Psoas muscle (tissue), 8 donors: ENCODE results near the gene VKORC1. TPM values are rescaled to one million over a fixed set of nuclear protein-coding genes. Genes with fewer than 3 reads are reported as not detected.

Source experiments
- ATAC-seq, 4 donors: fragments of 200-7000 bp; cut with Tn5 transposase; one replicate each; pipeline ENCODE4 v1.9.1; 2020; ENCODE audit warnings: moderate library complexity in 3 of 4, mild to moderate bottlenecking in 2 of 4
- DNase-seq, 2 donors: peaks; one replicate each; pipeline ENCODE4 v3.0.0-alpha.2; 2020
- H3K27ac ChIP-seq: fragments of 200-600 bp; one replicate; pipeline ENCODE4 v1.8.0; 2022
- H3K27me3 ChIP-seq, 3 donors: fragments of 200-600 bp in 1 of 3; one replicate each; pipeline versions ENCODE4 v1.6.1 to v1.8.0; 2013 to 2022; ENCODE audit warnings: low read length in 2 of 3, mild to moderate bottlenecking in 2 of 3, moderate library complexity in 1 of 3; ENCODE audit not compliant: insufficient read depth in 3 of 3
- H3K36me3 ChIP-seq, 2 donors: fragments of 200-600 bp in 1 of 2; one replicate each; pipeline versions ENCODE4 v1.6.1 to v1.8.0; 2013 to 2022; ENCODE audit warnings: low read depth in 1 of 2, mild to moderate bottlenecking in 1 of 2, moderate library complexity in 1 of 2; ENCODE audit not compliant: insufficient read depth in 1 of 2
- H3K4me1 ChIP-seq: fragments of 200-600 bp; one replicate; pipeline ENCODE4 v1.8.0; 2022
- H3K4me3 ChIP-seq: fragments of 200-600 bp; one replicate; pipeline ENCODE4 v1.8.0; 2022; ENCODE audit warnings: mild to moderate bottlenecking
- H3K9me3 ChIP-seq: fragments of 200-600 bp; one replicate; pipeline ENCODE4 v1.8.0; 2022
- WGBS, 3 donors: extraction: QIAGEN DNeasy Blood & Tissue Kit; methylation state at CpG; one replicate each; pipeline versions ENCODE4 v1.1.6 to v1.1.7; 2013; 5-methylcytosine and 5-hydroxymethylcytosine counted together
- intact Hi-C, 2 donors: fragments of 100-400 bp; cut with DNase I; formaldehyde crosslinking; loops; one replicate each; pipeline versions ENCODE4 v1.11.0 to v1.14.2; 2022
- polyA plus RNA-seq, 3 donors: library from polyadenylated mRNA; stranded (reverse); fragments of 200-250 nt; gene quantifications; one replicate each; pipeline ENCODE4 v1.2.3, GENCODE V29; 2013
- total RNA-seq, 4 donors: library from RNA; stranded (reverse); fragmentation: NEBNext Ultra II Directional in 2 of 4; extraction: Animal tissue kit (Norgen Biotek cat#: 25700) in 2 of 4; gene quantifications; one replicate each; pipeline versions ENCODE4 v1.2.1 to v1.2.4, GENCODE V29; 2021 to 2023
- TF ChIP-seq, protein P1 (sequence below): fragments of 200-600 bp; IDR thresholded peaks from one replicate; pipeline ENCODE4 v1.8.0; 2022; ENCODE audit warnings: antibody characterized with exemption
- donor health status: healthy with polysubstance abuse.
- donor health status: DM: no; HTN: no; CAD: no; lungs with moderate emphysema.
- donor health status: Bipolar disorder and iron deficiency.
- donor health status: healthy.
- donor health status: DM: yes; HTN: yes; CAD: no.
- donor health status: DM: no; HTN: no; CAD: no.
- donor health status: DM: no; HTN: no; CAD: no.
- donor health status: DM: yes; HTN: yes; CAD: no.

The VKORC1 gene
- total and polyA plus RNA-seq, 7 donors = 13.3 to 57.0 (median 17.8) TPM

DNA sequence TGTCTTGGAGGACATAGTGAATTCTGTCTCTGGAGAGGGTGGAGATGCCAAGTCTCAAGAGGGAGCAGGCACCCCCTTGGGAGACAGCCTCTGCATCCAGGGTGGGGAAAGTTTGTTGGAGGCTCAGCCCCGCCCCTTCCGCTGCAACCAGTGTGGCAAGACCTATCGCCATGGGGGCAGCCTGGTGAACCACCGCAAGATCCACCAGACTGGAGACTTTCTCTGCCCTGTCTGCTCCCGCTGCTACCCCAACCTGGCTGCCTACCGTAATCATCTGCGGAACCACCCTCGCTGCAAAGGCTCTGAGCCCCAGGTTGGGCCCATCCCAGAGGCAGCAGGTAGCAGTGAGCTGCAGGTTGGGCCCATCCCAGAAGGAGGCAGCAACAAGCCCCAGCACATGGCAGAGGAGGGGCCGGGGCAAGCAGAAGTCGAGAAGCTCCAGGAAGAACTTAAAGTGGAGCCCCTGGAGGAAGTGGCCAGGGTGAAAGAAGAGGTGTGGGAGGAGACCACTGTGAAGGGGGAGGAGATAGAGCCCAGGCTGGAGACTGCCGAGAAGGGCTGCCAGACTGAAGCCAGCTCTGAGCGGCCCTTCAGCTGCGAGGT, 15.2 kb downstream of the VKORC1 start:
- H3K27ac ChIP-seq = no peak overlapping the region
- 84 to 87% (median 86%) methylated on average over 13 of the region's 13 CpGs for WGBS, 3 donors
- intact Hi-C loops = no loop called here
- ATAC-seq (no peak), DNase-seq (no peak)
- peaks cover 20% of the 10 kb centered on the region for H3K4me1 ChIP-seq
- H3K27me3 ChIP-seq = no peaks in the 10 kb centered on the region
- TF ChIP-seq, protein P1, sequence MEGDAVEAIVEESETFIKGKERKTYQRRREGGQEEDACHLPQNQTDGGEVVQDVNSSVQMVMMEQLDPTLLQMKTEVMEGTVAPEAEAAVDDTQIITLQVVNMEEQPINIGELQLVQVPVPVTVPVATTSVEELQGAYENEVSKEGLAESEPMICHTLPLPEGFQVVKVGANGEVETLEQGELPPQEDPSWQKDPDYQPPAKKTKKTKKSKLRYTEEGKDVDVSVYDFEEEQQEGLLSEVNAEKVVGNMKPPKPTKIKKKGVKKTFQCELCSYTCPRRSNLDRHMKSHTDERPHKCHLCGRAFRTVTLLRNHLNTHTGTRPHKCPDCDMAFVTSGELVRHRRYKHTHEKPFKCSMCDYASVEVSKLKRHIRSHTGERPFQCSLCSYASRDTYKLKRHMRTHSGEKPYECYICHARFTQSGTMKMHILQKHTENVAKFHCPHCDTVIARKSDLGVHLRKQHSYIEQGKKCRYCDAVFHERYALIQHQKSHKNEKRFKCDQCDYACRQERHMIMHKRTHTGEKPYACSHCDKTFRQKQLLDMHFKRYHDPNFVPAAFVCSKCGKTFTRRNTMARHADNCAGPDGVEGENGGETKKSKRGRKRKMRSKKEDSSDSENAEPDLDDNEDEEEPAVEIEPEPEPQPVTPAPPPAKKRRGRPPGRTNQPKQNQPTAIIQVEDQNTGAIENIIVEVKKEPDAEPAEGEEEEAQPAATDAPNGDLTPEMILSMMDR = no peak
- peaks cover 4 to 89% of the 10 kb centered on the region in 2 donors for H3K36me3 ChIP-seq
- H3K9me3 ChIP-seq = no peaks in the 10 kb centered on the region
- H3K4me3 ChIP-seq = no peak overlapping the region

DNA sequence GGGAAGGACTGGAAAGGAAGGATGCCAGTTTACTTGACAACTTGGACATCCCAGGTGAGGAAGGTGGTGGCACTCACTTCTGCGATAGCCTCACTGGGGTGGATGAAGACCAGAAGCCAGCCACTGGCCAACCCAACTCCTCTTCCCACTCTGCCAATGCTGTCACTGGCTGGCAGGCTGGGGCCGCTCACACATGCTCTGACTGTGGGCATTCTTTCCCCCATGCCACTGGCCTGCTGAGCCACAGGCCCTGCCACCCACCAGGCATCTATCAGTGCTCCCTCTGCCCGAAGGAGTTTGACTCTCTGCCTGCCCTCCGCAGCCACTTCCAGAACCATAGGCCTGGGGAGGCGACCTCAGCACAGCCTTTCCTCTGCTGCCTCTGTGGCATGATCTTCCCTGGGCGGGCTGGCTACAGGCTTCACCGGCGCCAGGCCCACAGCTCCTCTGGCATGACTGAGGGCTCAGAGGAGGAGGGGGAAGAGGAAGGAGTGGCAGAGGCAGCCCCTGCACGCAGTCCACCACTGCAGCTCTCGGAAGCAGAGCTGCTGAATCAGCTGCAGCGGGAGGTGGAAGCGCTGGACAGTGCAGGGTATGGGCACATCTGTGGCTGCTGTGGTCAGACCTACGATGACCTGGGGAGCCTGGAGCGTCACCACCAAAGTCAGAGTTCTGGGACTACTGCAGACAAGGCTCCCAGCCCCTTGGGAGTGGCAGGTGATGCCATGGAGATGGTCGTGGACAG, 15.8 kb downstream of the VKORC1 start:
- DNase-seq (peak in 1 of 2 donors; percentile 47), ATAC-seq (no peak)
- no peak overlapping the region for H3K27ac ChIP-seq
- peaks cover 4 to 83% of the 10 kb centered on the region in 2 donors for H3K36me3 ChIP-seq
- intact Hi-C loops = no loop called here
- H3K4me1 ChIP-seq = peaks cover 20% of the 10 kb centered on the region
- 89% methylated on average over 15 of the region's 15 CpGs for WGBS, 3 donors
- no peak overlapping the region for H3K4me3 ChIP-seq
- H3K9me3 ChIP-seq = no peaks in the 10 kb centered on the region
- TF ChIP-seq, protein P1 = no peak
- no peaks in the 10 kb centered on the region for H3K27me3 ChIP-seq

DNA sequence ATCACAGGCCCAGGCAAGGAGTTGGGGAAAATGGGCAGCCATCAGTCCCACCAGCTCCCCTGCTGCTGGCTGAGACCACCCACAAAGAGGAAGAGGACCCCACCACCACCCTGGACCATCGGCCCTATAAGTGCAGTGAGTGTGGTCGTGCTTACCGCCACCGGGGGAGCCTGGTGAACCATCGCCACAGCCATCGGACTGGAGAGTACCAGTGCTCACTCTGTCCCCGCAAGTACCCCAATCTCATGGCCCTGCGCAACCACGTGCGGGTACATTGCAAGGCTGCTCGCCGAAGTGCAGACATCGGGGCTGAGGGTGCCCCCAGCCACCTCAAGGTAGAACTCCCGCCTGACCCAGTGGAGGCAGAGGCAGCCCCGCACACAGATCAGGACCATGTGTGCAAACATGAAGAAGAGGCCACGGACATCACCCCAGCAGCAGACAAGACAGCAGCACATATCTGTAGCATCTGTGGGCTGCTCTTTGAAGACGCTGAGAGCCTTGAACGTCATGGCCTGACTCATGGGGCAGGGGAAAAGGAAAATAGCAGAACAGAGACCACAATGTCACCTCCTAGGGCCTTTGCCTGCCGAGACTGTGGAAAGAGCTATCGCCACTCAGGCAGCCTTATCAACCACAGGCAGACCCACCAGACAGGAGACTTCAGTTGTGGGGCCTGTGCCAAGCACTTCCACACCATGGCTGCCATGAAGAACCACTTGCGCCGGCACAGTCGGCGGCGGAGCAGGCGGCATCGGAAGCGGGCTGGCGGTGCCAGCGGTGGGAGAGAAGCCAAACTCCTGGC, 16.8 kb downstream of the VKORC1 start:
- WGBS, 3 donors = 91 to 93% (median 91%) methylated on average over 30 of the region's 30 CpGs
- ATAC-seq = no peak
- no peaks in the 10 kb centered on the region for H3K27me3 ChIP-seq
- H3K4me3 ChIP-seq = no peak overlapping the region
- intact Hi-C loops = no loop called here
- H3K36me3 ChIP-seq = peaks cover 4 to 74% of the 10 kb centered on the region in 2 donors
- H3K9me3 ChIP-seq = no peaks in the 10 kb centered on the region
- no peak overlapping the region for H3K27ac ChIP-seq
- TF ChIP-seq, protein P1 = no peak
- no peak for DNase-seq
- H3K4me1 ChIP-seq = peaks cover 20% of the 10 kb centered on the region

DNA sequence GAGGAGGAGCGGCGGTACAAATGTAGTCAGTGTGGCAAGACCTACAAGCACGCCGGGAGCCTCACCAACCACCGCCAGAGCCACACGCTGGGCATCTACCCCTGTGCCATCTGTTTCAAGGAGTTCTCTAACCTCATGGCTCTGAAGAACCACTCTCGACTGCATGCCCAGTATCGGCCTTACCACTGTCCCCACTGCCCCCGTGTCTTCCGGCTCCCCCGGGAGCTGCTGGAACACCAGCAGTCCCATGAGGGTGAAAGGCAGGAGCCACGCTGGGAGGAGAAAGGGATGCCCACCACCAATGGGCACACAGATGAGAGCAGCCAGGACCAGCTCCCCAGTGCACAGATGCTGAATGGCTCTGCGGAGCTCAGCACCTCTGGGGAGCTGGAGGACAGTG, 17.6 kb downstream of the VKORC1 start:
- Histone ChIP-seq H3K27me3 (no peaks in the 10 kb centered on the region), H3K4me1 (peaks cover 23% of the 10 kb centered on the region), H3K9me3 (no peaks in the 10 kb centered on the region), H3K36me3 (peaks cover 4 to 66% of the 10 kb centered on the region in 2 donors), H3K4me3 (no peak overlapping the region), H3K27ac (no peak overlapping the region)
- TF ChIP-seq, protein P1 = no peak
- DNase-seq (no peak), ATAC-seq (no peak)
- 88 to 92% (median 89%) methylated on average over 13 of the region's 13 CpGs for WGBS, 3 donors
- intact Hi-C loops = no loop called here
